Fibroblast of lung (primary cell): Measurements from ENCODE around the gene ASTN2.

Experiments
- EZH2 ChIP-seq: IDR thresholded peaks from 2 replicates; pipeline ENCODE4 v1.5.1; 2012; ENCODE audit warnings: low read length, control low read depth, mild to moderate bottlenecking; ENCODE audit errors: missing control alignments
- TF ChIP-seq, protein P1 (sequence below), 2 donors: IDR thresholded peaks in 1 of 2; conservative IDR thresholded peaks in 1 of 2; 1 replicate in 1 of 2; 2 replicates in 1 of 2; pipeline ENCODE4 v1.5.1; 2011 to 2012; ENCODE audit warnings: low read length in 2 of 2, control low read depth in 1 of 2, inconsistent platforms in 1 of 2, low read depth in 1 of 2, mild to moderate bottlenecking in 1 of 2

GRCh38 chr9:117184173-117184572 lies 230.7 kb downstream of the ASTN2 start:
- TF ChIP-seq, protein P1, sequence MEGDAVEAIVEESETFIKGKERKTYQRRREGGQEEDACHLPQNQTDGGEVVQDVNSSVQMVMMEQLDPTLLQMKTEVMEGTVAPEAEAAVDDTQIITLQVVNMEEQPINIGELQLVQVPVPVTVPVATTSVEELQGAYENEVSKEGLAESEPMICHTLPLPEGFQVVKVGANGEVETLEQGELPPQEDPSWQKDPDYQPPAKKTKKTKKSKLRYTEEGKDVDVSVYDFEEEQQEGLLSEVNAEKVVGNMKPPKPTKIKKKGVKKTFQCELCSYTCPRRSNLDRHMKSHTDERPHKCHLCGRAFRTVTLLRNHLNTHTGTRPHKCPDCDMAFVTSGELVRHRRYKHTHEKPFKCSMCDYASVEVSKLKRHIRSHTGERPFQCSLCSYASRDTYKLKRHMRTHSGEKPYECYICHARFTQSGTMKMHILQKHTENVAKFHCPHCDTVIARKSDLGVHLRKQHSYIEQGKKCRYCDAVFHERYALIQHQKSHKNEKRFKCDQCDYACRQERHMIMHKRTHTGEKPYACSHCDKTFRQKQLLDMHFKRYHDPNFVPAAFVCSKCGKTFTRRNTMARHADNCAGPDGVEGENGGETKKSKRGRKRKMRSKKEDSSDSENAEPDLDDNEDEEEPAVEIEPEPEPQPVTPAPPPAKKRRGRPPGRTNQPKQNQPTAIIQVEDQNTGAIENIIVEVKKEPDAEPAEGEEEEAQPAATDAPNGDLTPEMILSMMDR (conservative IDR thresholded peaks at IDR 0.05 in 1 of 2, IDR thresholded peaks at IDR 0.05 in 1 of 2; ENCODE audit: low read depth in 1 of 2, low read length in 2 of 2): no peak
- TF ChIP-seq EZH2: no peak
